ENCODE measurements around the gene U2AF2. TPM values are rescaled to one million over a fixed set of nuclear protein-coding genes. Genes with fewer than 3 reads are reported as not detected.

Gene U2AF2
- polyA plus RNA-seq, 3 donors = 5.3 to 166 (median 5.4) TPM

DNA sequence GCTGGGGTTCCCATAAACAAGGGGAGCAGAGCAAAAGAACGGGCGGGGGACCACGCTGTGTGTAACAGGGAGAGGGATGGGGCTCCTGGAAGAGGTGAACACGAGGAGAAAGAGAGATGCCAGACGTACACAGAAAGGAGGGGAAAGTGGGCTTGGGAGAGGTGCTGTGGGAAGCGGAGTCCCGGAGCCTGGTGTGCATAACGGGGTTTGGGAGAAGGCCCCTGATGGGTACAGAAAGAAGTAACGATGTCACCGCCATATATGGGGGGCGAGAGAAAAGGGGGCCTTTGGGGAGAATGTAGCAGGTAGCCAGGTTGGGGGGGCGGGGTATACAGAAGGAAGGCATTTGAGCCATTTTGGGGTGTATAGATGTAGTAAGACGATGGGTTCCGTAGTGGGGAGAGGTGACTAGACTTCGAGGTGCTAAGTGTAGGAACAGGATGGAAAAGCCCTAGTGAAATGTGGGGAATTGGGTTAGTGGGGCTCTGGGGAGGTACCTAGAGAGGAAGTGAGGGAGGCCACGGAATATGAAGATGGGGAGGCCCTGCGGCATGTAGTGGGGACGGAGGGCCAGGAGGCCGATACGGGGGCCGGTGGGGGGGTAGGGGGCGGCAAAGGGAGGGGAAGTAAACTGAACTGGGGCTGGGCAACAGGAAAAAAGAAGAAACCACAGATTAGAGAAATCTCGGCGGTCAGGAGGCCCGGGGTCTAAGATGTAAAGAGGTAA is 13.2 kb upstream of the U2AF2 start:
- H3K36me3 ChIP-seq (replicated peaks in 1 of 2; ENCODE audit: control insufficient read depth in 1 of 2, insufficient read depth in 2 of 2, low read length in 2 of 2) = peaks cover 11 to 13% of the 10 kb centered on the region in 2 donors
- WGBS (ENCODE audit: insufficient coverage) = under 1% methylated on average over 20 of the region's 25 CpGs
- peak overlapping the region; percentile 82 for H2AFZ ChIP-seq (ENCODE audit: insufficient read depth, low read depth, low read length, poor library complexity, severe bottlenecking)
- Mint-ChIP-seq H3K27me3 (ENCODE audit: low read depth in 3 of 3) (peaks cover 4 to 20% (median 20%) of the 10 kb centered on the region in 3 donors), H3K9me3 (peaks cover 0 to 7% (median 3%) of the 10 kb centered on the region in 7 donors), H3K4me3 (peak overlapping the region; percentile 88 to 97), H3K36me3 (peaks cover 19 to 29% of the 10 kb centered on the region in 2 donors), H3K27ac (peak overlapping the region; percentile 40 to 88 (median 83)), H3K4me1 (peaks cover 62% of the 10 kb centered on the region)
- peaks cover 47 to 63% of the 10 kb centered on the region in 2 donors for H3K4me1 ChIP-seq (ENCODE audit: control insufficient read depth in 1 of 2, insufficient read depth in 2 of 2, low read length in 2 of 2)
- H3K4me3 ChIP-seq (replicated peaks in 1 of 3; ENCODE audit: low read depth in 2 of 3, low read length in 3 of 3) = peak overlapping the region; percentile 67 to 83 (median 71)
- intact Hi-C loops (cut with micrococcal nuclease) = loop anchor here in 1 of 2 donors (5.0 kb wide), 1 partner anchor 34 kb away; the partner anchor contains the start of gene ZNF865
- H3K9ac ChIP-seq (ENCODE audit: insufficient read depth, low read length, poor library complexity, severe bottlenecking) = peak overlapping the region; percentile 72
- H3K4me2 ChIP-seq (replicated peaks; ENCODE audit: extremely low read depth, low read length, poor library complexity, severe bottlenecking) = peak overlapping the region; percentile 96
- TF ChIP-seq, protein P1, sequence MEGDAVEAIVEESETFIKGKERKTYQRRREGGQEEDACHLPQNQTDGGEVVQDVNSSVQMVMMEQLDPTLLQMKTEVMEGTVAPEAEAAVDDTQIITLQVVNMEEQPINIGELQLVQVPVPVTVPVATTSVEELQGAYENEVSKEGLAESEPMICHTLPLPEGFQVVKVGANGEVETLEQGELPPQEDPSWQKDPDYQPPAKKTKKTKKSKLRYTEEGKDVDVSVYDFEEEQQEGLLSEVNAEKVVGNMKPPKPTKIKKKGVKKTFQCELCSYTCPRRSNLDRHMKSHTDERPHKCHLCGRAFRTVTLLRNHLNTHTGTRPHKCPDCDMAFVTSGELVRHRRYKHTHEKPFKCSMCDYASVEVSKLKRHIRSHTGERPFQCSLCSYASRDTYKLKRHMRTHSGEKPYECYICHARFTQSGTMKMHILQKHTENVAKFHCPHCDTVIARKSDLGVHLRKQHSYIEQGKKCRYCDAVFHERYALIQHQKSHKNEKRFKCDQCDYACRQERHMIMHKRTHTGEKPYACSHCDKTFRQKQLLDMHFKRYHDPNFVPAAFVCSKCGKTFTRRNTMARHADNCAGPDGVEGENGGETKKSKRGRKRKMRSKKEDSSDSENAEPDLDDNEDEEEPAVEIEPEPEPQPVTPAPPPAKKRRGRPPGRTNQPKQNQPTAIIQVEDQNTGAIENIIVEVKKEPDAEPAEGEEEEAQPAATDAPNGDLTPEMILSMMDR (IDR thresholded peaks at IDR 0.05) = no peak
- H3K79me2 ChIP-seq (ENCODE audit: insufficient read depth, low read length) = peaks cover 47% of the 10 kb centered on the region
- peaks cover 0 to 5% of the 10 kb centered on the region in 2 donors for H3K27me3 ChIP-seq (ENCODE audit: control insufficient read depth in 2 of 2, insufficient read depth in 2 of 2, low read length in 2 of 2)
- H3K9me3 ChIP-seq (replicated peaks in 1 of 2; ENCODE audit: control insufficient read depth in 1 of 2, insufficient read depth in 1 of 2, low read length in 2 of 2) = peaks cover 0 to 3% of the 10 kb centered on the region in 2 donors
- H4K20me1 ChIP-seq (ENCODE audit: insufficient read depth, low read length) = peaks cover 16% of the 10 kb centered on the region
- peak in 1 of 3 donors; percentile 48 for DNase-seq
- H3K27ac ChIP-seq (ENCODE audit: low read depth in 1 of 2, low read length in 2 of 2) = peak overlapping the region; percentile 60 to 80

DNA sequence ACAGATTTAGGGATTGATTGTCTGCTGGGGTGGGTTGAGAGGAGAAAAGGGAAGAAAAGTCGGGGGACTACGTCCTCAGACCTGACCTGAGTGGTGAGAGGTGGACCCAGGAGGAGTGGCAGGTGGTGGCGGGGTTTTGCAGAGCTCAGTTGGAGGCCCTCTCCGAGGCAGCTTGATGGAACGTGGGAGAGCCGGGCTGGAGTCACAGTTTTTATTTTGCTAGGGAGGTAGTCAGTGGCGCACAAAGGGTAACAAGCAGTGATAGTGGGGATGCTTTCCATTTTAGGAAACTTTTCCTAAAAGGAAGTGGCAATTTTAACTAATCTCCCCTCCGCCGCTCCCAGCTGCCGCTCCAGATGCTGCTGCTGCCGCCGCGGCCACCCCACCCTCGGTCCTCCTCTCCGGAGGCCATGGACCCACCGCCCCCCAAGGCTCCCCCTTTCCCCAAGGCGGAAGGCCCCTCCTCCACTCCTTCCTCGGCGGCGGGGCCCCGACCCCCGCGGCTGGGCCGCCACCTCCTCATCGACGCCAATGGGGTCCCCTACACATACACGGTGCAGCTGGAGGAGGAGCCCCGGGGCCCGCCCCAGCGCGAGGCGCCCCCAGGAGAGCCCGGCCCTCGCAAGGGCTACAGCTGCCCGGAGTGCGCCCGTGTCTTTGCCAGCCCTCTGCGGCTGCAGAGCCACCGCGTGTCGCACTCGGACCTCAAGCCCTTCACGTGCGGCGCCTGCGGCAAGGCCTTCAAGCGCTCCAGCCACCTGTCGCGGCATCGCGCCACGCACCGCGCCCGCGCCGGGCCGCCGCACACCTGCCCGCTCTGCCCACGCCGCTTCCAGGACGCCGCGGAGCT is 12.5 kb upstream of the U2AF2 start:
- Mint-ChIP-seq H3K27me3 (ENCODE audit: low read depth in 3 of 3) (peaks cover 4 to 20% (median 20%) of the 10 kb centered on the region in 3 donors), H3K4me3 (peak overlapping the region; percentile 88 to 97), H3K9me3 (peaks cover 0 to 7% (median 3%) of the 10 kb centered on the region in 7 donors), H3K4me1 (peaks cover 60% of the 10 kb centered on the region), H3K27ac (peak overlapping the region; percentile 1 to 88 (median 80)), H3K36me3 (peaks cover 18 to 33% of the 10 kb centered on the region in 2 donors)
- H3K79me2 ChIP-seq (ENCODE audit: insufficient read depth, low read length) = peaks cover 40% of the 10 kb centered on the region
- H4K20me1 ChIP-seq (ENCODE audit: insufficient read depth, low read length) = peaks cover 16% of the 10 kb centered on the region
- under 1% methylated on average over 52 of the region's 65 CpGs for WGBS (ENCODE audit: insufficient coverage)
- peak overlapping the region in 1 of 2 donors; percentile 91 for H3K27ac ChIP-seq (ENCODE audit: low read depth in 1 of 2, low read length in 2 of 2)
- H3K36me3 ChIP-seq (replicated peaks in 1 of 2; ENCODE audit: control insufficient read depth in 1 of 2, insufficient read depth in 2 of 2, low read length in 2 of 2) = peaks cover 11 to 13% of the 10 kb centered on the region in 2 donors
- intact Hi-C loops (cut with micrococcal nuclease) = loop anchor here in 1 of 2 donors (5.0 kb wide), 1 partner anchor 35 kb away; the partner anchor contains the start of gene ZNF865
- peaks cover 50 to 62% of the 10 kb centered on the region in 2 donors for H3K4me1 ChIP-seq (ENCODE audit: control insufficient read depth in 1 of 2, insufficient read depth in 2 of 2, low read length in 2 of 2)
- peaks cover 0 to 3% of the 10 kb centered on the region in 2 donors for H3K9me3 ChIP-seq (replicated peaks in 1 of 2; ENCODE audit: control insufficient read depth in 1 of 2, insufficient read depth in 1 of 2, low read length in 2 of 2)
- TF ChIP-seq, protein P1 (IDR thresholded peaks at IDR 0.05) = no peak
- H3K27me3 ChIP-seq (ENCODE audit: control insufficient read depth in 2 of 2, insufficient read depth in 2 of 2, low read length in 2 of 2) = peaks cover 0 to 5% of the 10 kb centered on the region in 2 donors
- H3K4me2 ChIP-seq (replicated peaks; ENCODE audit: extremely low read depth, low read length, poor library complexity, severe bottlenecking) = peak overlapping the region; percentile 96
- H2AFZ ChIP-seq (ENCODE audit: insufficient read depth, low read depth, low read length, poor library complexity, severe bottlenecking) = peak overlapping the region; percentile 82
- H3K4me3 ChIP-seq (replicated peaks in 1 of 3; ENCODE audit: low read depth in 2 of 3, low read length in 3 of 3) = peak overlapping the region; percentile 46 to 83 (median 67)
- no peak for DNase-seq
- peak overlapping the region; percentile 74 for H3K9ac ChIP-seq (ENCODE audit: insufficient read depth, low read length, poor library complexity, severe bottlenecking)

All from CD14-positive monocyte (primary cell).